T-helper 17 cell (primary cell): Measurements from ENCODE around the gene C9. TPM values are rescaled to one million over a fixed set of nuclear protein-coding genes. Genes with fewer than 3 reads are reported as not detected.
"Not testable (repeated sequence)": the region's sequence is repeated elsewhere in the genome, so short reads cannot be mapped to it uniquely, and the experiment has no call there.

Source experiments
- ATAC-seq: fragments of 150-1000 bp; cut with Tn5 transposase; 2 replicates; pipeline ENCODE4 v1.10.0; 2021; ENCODE audit warnings: mild to moderate bottlenecking, moderate library complexity
- DNase-seq, 3 donors: peaks; one replicate each; pipeline versions ENCODE4 v3.0.0 to v3.0.0-alpha.2; 2020 to 2021
- H3K9me3 ChIP-seq: one replicate; pipeline ENCODE4 v1.7.0; 2013; ENCODE audit warnings: low read length, mild to moderate bottlenecking; ENCODE audit not compliant: control insufficient read depth, poor library complexity, severe bottlenecking
- H3K27ac Mint-ChIP-seq: one replicate; pipeline ENCODE4 v1.8.0; 2022; ENCODE audit warnings: mild to moderate bottlenecking, moderate library complexity, mixed read lengths
- H3K27me3 Mint-ChIP-seq: one replicate; pipeline ENCODE4 v1.8.0; 2022; ENCODE audit warnings: mixed read lengths
- H3K36me3 Mint-ChIP-seq: one replicate; pipeline ENCODE4 v1.8.0; 2022; ENCODE audit warnings: low read depth, mixed read lengths
- H3K4me1 Mint-ChIP-seq: one replicate; pipeline ENCODE4 v1.8.0; 2022; ENCODE audit warnings: mild to moderate bottlenecking, mixed read lengths
- H3K4me3 Mint-ChIP-seq: one replicate; pipeline ENCODE4 v1.8.0; 2022; ENCODE audit warnings: mild to moderate bottlenecking, moderate library complexity, mixed read lengths
- total RNA-seq, 4 donors: library from RNA in 2 of 4; stranded (reverse) in 2 of 4; gene quantifications; one replicate each; pipeline ENCODE4 v1.2.3 and lab custom pipeline; 2022 to 2026

Gene C9
- total RNA-seq, 2 donors from 2014 or later, result not detected

- H3K36me3 Mint-ChIP-seq, result no peaks in the 10 kb centered on the region
Observed at GRCh38 chr5:39294736-39295135, 69.6 kb downstream of the C9 start.

GRCh38 chr5:39284552-39284951, 79.7 kb downstream of the C9 start:
- peaks cover 5% of the 10 kb centered on the region for H3K4me1 Mint-ChIP-seq
- H3K36me3 Mint-ChIP-seq, result peaks cover 2% of the 10 kb centered on the region
- H3K4me3 Mint-ChIP-seq, result no peak overlapping the region
- ATAC-seq (no peak), DNase-seq (no peak)
- peaks cover 28% of the 10 kb centered on the region for H3K27me3 Mint-ChIP-seq
- no peaks in the 10 kb centered on the region for H3K9me3 ChIP-seq
- H3K27ac Mint-ChIP-seq, result no peak overlapping the region

More at GRCh38 chr5:39294736-39295135, 69.6 kb downstream of the C9 start:
- Mint-ChIP-seq H3K4me1 (no peaks in the 10 kb centered on the region), H3K27ac (no peak overlapping the region), H3K27me3 (peaks cover 3% of the 10 kb centered on the region), H3K4me3 (no peak overlapping the region)
- H3K9me3 ChIP-seq, result no peaks in the 10 kb centered on the region
- ATAC-seq (no peak), DNase-seq (no peak)

GRCh38 chr5:39283231-39283818, 81.0 kb downstream of the C9 start:
- peak; percentile 100 for ATAC-seq

GRCh38 chr5:39282561-39282960, 81.7 kb downstream of the C9 start:
- no peaks in the 10 kb centered on the region for H3K9me3 ChIP-seq
- peaks cover 18% of the 10 kb centered on the region for H3K27me3 Mint-ChIP-seq
- peak overlapping the region; percentile 37 for H3K27ac Mint-ChIP-seq
- peaks cover 5% of the 10 kb centered on the region for H3K4me1 Mint-ChIP-seq
- H3K4me3 Mint-ChIP-seq, result no peak overlapping the region
- DNase-seq (no peak), ATAC-seq (no peak)
- H3K36me3 Mint-ChIP-seq, result peaks cover 2% of the 10 kb centered on the region

More at GRCh38 chr5:39283231-39283818, 81.0 kb downstream of the C9 start:
- Mint-ChIP-seq H3K27me3 (peaks cover 19% of the 10 kb centered on the region), H3K36me3 (peaks cover 2% of the 10 kb centered on the region), H3K4me3 (peak overlapping the region; percentile 59), H3K27ac (peak overlapping the region; percentile 69), H3K4me1 (peaks cover 5% of the 10 kb centered on the region)
- peak; percentile 11 to 45 (median 21) for DNase-seq
- no peaks in the 10 kb centered on the region for H3K9me3 ChIP-seq

- not testable (repeated sequence) for H3K9me3 ChIP-seq, DNase-seq, H3K4me3 Mint-ChIP-seq, ATAC-seq, H3K27me3 Mint-ChIP-seq, H3K36me3 Mint-ChIP-seq
- Mint-ChIP-seq H3K27ac (peak overlapping the region; percentile 97), H3K4me1 (peaks cover 21% of the 10 kb centered on the region)
Observed at GRCh38 chr5:39275865-39276264, 88.4 kb downstream of the C9 start.

GRCh38 chr5:39274398-39275085, 89.8 kb downstream of the C9 start:
- no peak for DNase-seq
- peaks cover 21% of the 10 kb centered on the region for H3K4me1 Mint-ChIP-seq
- H3K27me3 Mint-ChIP-seq, result no peaks in the 10 kb centered on the region
- peak; percentile 77 for ATAC-seq
- no peaks in the 10 kb centered on the region for H3K36me3 Mint-ChIP-seq
- peak overlapping the region; percentile 97 for H3K27ac Mint-ChIP-seq
- H3K4me3 Mint-ChIP-seq, result peak overlapping the region; percentile 85
- H3K9me3 ChIP-seq, result no peaks in the 10 kb centered on the region

GRCh38 chr5:39273314-39273954, 90.9 kb downstream of the C9 start:
- no peak overlapping the region for H3K4me3 Mint-ChIP-seq
- peaks cover 21% of the 10 kb centered on the region for H3K4me1 Mint-ChIP-seq
- no peaks in the 10 kb centered on the region for H3K36me3 Mint-ChIP-seq
- DNase-seq (no peak), ATAC-seq (peak; percentile 88)
- no peaks in the 10 kb centered on the region for H3K27me3 Mint-ChIP-seq
- peak overlapping the region; percentile 97 for H3K27ac Mint-ChIP-seq
- no peaks in the 10 kb centered on the region for H3K9me3 ChIP-seq

GRCh38 chr5:39272869-39273231, 91.4 kb downstream of the C9 start:
- H3K4me3 Mint-ChIP-seq, result not testable (repeated sequence)

GRCh38 chr5:39270225-39270848, 94.0 kb downstream of the C9 start:
- Mint-ChIP-seq H3K27me3 (no peaks in the 10 kb centered on the region), H3K36me3 (no peaks in the 10 kb centered on the region), H3K4me1 (peaks cover 20% of the 10 kb centered on the region), H3K27ac (no peak overlapping the region), H3K4me3 (no peak overlapping the region)
- ATAC-seq (no peak), DNase-seq (no peak)
- no peaks in the 10 kb centered on the region for H3K9me3 ChIP-seq

More at GRCh38 chr5:39272869-39273231, 91.4 kb downstream of the C9 start:
- H3K27ac Mint-ChIP-seq, result peak overlapping the region; percentile 97
- not testable (repeated sequence) for DNase-seq, ATAC-seq, H3K36me3 Mint-ChIP-seq, H3K9me3 ChIP-seq, H3K27me3 Mint-ChIP-seq
- peaks cover 21% of the 10 kb centered on the region for H3K4me1 Mint-ChIP-seq

GRCh38 chr5:39267186-39267585, 97.1 kb downstream of the C9 start:
- Mint-ChIP-seq H3K27me3 (no peaks in the 10 kb centered on the region), H3K4me1 (peaks cover 10% of the 10 kb centered on the region), H3K36me3 (no peaks in the 10 kb centered on the region), H3K27ac (no peak overlapping the region), H3K4me3 (no peak overlapping the region)
- DNase-seq, result no peak
- H3K9me3 ChIP-seq, result no peaks in the 10 kb centered on the region
- no peak for ATAC-seq

- no peak for ATAC-seq
Observed at GRCh38 chr5:39266442-39266841, 97.9 kb downstream of the C9 start.

GRCh38 chr5:39264528-39264927, 99.8 kb downstream of the C9 start:
- Mint-ChIP-seq H3K4me1 (peaks cover 7% of the 10 kb centered on the region), H3K36me3 (no peaks in the 10 kb centered on the region), H3K27me3 (no peaks in the 10 kb centered on the region), H3K4me3 (peak overlapping the region; percentile 4), H3K27ac (no peak overlapping the region)
- no peak for ATAC-seq
- no peak for DNase-seq
- H3K9me3 ChIP-seq, result no peaks in the 10 kb centered on the region

More at GRCh38 chr5:39266442-39266841, 97.9 kb downstream of the C9 start:
- Mint-ChIP-seq H3K4me3 (no peak overlapping the region), H3K27me3 (no peaks in the 10 kb centered on the region), H3K36me3 (no peaks in the 10 kb centered on the region), H3K4me1 (peaks cover 7% of the 10 kb centered on the region), H3K27ac (no peak overlapping the region)
- H3K9me3 ChIP-seq, result no peaks in the 10 kb centered on the region
- DNase-seq, result no peak

- ATAC-seq (no peak), DNase-seq (no peak)
- Mint-ChIP-seq H3K27me3 (peaks cover 1% of the 10 kb centered on the region), H3K36me3 (no peaks in the 10 kb centered on the region), H3K4me3 (no peak overlapping the region), H3K27ac (no peak overlapping the region), H3K4me1 (peaks cover 9% of the 10 kb centered on the region)
- H3K9me3 ChIP-seq, result no peaks in the 10 kb centered on the region
Observed at GRCh38 chr5:39262981-39263380, 101.3 kb downstream of the C9 start.
